NCI-H1092 (cell line): Measurements from ENCODE around the gene SFI1.

ENCODE experiments used
- DNase-seq: peaks from one replicate; lab custom pipeline; 2025; lab: John Stamatoyannopoulos, UW

SFI1 gene

GRCh38 chr22:31616315-31616980, 120.1 kb downstream of the SFI1 start:
- DNase-seq, result no peak

GRCh38 chr22:31618057-31618456, 121.7 kb downstream of the SFI1 start:
- DNase-seq, result peak; percentile 80

GRCh38 chr22:31618471-31619176, 122.3 kb downstream of the SFI1 start:
- DNase-seq, result no peak

GRCh38 chr22:31619611-31620300, 123.4 kb downstream of the SFI1 start:
- DNase-seq, result no peak

- no peak for DNase-seq
Measured at GRCh38 chr22:31620756-31621480, 124.6 kb downstream of the SFI1 start.

GRCh38 chr22:31621507-31622124, 125.3 kb downstream of the SFI1 start:
- DNase-seq, result no peak

- DNase-seq, result no peak
Measured at GRCh38 chr22:31622980-31623379, 126.6 kb downstream of the SFI1 start.

- no peak for DNase-seq
Measured at GRCh38 chr22:31623592-31624304, 127.4 kb downstream of the SFI1 start.

GRCh38 chr22:31625257-31625640, 128.9 kb downstream of the SFI1 start:
- no peak for DNase-seq

GRCh38 chr22:31625661-31626426, 129.5 kb downstream of the SFI1 start:
- no peak for DNase-seq

GRCh38 chr22:31626427-31627150, 130.3 kb downstream of the SFI1 start:
- no peak for DNase-seq

- no peak for DNase-seq
Measured at GRCh38 chr22:31627223-31627731, 130.9 kb downstream of the SFI1 start.

- DNase-seq, result no peak
Measured at GRCh38 chr22:31628362-31628761, 132.0 kb downstream of the SFI1 start.

- DNase-seq, result no peak
Measured at GRCh38 chr22:31628969-31629708, 132.8 kb downstream of the SFI1 start.

- DNase-seq, result no peak
Measured at GRCh38 chr22:31629741-31630184, 133.4 kb downstream of the SFI1 start.

- DNase-seq, result peak; percentile 76
Measured at GRCh38 chr22:31630331-31631329, 134.3 kb downstream of the SFI1 start.

GRCh38 chr22:31631436-31631835, 135.1 kb downstream of the SFI1 start:
- no peak for DNase-seq
